ENCODE measurements around the gene PTMA.

DNA sequence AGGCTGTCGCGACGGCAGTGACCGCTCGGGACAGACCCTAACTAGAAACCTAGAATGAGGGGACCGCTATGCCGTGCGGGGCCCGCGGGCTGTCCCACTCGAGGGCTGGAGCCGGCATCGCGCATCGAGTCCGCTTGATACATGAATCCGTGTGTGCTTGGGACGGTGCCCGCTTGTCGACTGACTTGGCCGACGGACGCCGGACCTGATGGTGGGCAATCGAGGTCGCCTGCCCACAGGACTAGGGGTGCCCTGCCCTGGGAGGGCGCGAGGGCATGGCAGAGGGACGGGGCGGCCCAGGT lies 749 bp upstream of the PTMA start:
- TF ChIP-seq POLR2AphosphoS5 (IDR thresholded peaks at IDR 0.05; ENCODE audit: low read depth, low read length) = no peak
- TF ChIP-seq SIN3A (IDR thresholded peaks at IDR 0.05; ENCODE audit: borderline replicate concordance, insufficient read depth, low read length) = no peak
- no peak for TF ChIP-seq FOXP2 (optimal IDR thresholded peaks at IDR 0.05; ENCODE audit: borderline replicate concordance, extremely low read depth, extremely low read length, insufficient read depth)
- TF ChIP-seq, protein P1, sequence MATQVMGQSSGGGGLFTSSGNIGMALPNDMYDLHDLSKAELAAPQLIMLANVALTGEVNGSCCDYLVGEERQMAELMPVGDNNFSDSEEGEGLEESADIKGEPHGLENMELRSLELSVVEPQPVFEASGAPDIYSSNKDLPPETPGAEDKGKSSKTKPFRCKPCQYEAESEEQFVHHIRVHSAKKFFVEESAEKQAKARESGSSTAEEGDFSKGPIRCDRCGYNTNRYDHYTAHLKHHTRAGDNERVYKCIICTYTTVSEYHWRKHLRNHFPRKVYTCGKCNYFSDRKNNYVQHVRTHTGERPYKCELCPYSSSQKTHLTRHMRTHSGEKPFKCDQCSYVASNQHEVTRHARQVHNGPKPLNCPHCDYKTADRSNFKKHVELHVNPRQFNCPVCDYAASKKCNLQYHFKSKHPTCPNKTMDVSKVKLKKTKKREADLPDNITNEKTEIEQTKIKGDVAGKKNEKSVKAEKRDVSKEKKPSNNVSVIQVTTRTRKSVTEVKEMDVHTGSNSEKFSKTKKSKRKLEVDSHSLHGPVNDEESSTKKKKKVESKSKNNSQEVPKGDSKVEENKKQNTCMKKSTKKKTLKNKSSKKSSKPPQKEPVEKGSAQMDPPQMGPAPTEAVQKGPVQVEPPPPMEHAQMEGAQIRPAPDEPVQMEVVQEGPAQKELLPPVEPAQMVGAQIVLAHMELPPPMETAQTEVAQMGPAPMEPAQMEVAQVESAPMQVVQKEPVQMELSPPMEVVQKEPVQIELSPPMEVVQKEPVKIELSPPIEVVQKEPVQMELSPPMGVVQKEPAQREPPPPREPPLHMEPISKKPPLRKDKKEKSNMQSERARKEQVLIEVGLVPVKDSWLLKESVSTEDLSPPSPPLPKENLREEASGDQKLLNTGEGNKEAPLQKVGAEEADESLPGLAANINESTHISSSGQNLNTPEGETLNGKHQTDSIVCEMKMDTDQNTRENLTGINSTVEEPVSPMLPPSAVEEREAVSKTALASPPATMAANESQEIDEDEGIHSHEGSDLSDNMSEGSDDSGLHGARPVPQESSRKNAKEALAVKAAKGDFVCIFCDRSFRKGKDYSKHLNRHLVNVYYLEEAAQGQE (IDR thresholded peaks at IDR 0.05; ENCODE audit: insufficient read depth in 1 of 2, low read depth in 2 of 2, low read length in 2 of 2) = no peak
- TF ChIP-seq TAF1 (IDR thresholded peaks at IDR 0.05; ENCODE audit: borderline replicate concordance, insufficient read depth, low read length) = no peak
